ENCODE results near the gene ALLC. TPM values are rescaled to one million over a fixed set of nuclear protein-coding genes. Genes with fewer than 3 reads are reported as not detected.

ALLC gene
- polyA plus RNA-seq, 1 experiment = not detected

- POLR2A ChIA-PET = no interaction called here
- TF ChIP-seq CTCF (IDR thresholded peaks at IDR 0.05; ENCODE audit: insufficient read depth, low read depth, low read length) = no peak
- Histone ChIP-seq H3K36me3 (ENCODE audit: control insufficient read depth, insufficient read depth, low read length) (no peaks in the 10 kb centered on the region), H3K27me3 (ENCODE audit: control insufficient read depth, insufficient read depth, low read length) (no peaks in the 10 kb centered on the region), H3K4me3 (ENCODE audit: low read depth, low read length) (no peak overlapping the region)
- DNase-seq (ENCODE audit: low read depth) = no peak
- CTCF ChIA-PET = no interaction called here
Observed at GRCh38 chr2:3749201-3749600, 91.2 kb downstream of the ALLC start.

GRCh38 chr2:3751251-3751650 is 93.3 kb downstream of the ALLC start:
- Histone ChIP-seq H3K4me3 (ENCODE audit: low read depth, low read length) (no peak overlapping the region), H3K36me3 (ENCODE audit: control insufficient read depth, insufficient read depth, low read length) (no peaks in the 10 kb centered on the region), H3K27me3 (ENCODE audit: control insufficient read depth, insufficient read depth, low read length) (no peaks in the 10 kb centered on the region)
- POLR2A ChIA-PET = no interaction called here
- TF ChIP-seq CTCF (IDR thresholded peaks at IDR 0.05; ENCODE audit: insufficient read depth, low read depth, low read length) = no peak
- no peak for DNase-seq (ENCODE audit: low read depth)
- CTCF ChIA-PET = interaction anchor here (0.6 kb wide), 1 partner anchor 1798 kb away, joined by 3 read pairs; no protein-coding TSS in a partner anchor

DNA sequence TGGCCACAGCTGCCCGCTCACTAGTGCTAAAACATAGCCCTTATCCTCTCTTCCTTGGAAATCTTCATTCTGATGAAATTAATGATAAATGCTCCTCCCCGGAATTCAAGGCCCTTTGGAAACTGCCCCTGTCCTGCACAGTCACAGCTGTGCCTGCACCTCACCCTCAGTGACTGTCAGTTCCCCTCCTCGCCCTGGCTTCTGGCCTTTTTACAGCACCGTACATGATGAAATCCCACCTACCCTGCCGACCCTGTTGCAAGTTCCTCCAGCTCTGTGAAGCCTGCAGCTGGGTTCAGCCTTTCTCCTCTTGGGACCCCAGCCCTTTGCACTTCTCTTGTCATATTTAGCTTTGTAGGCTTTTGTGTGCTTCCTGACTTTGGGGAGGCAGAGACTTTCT is 93.8 kb downstream of the ALLC start:
- no peaks in the 10 kb centered on the region for H3K27me3 ChIP-seq (ENCODE audit: control insufficient read depth, insufficient read depth, low read length)
- H3K36me3 ChIP-seq (ENCODE audit: control insufficient read depth, insufficient read depth, low read length) = no peaks in the 10 kb centered on the region
- no peak overlapping the region for H3K4me3 ChIP-seq (ENCODE audit: low read depth, low read length)
- ChIA-PET POLR2A (no interaction called here), CTCF (no interaction called here)
- no peak for DNase-seq (ENCODE audit: low read depth)
- no peak for TF ChIP-seq CTCF (IDR thresholded peaks at IDR 0.05; ENCODE audit: insufficient read depth, low read depth, low read length)

Small RNA genes within 50 kb of the gene (small RNA-seq; reads per million reads assigned to genes)
- not detected for gene TMSB4XP2 (ENCODE audit: insufficient read length, low read depth, low replicate concordance)

Other genes starting within 250 kb of the ALLC start
- gene ADI1, start 138.7 kb upstream of the ALLC start, polyA plus RNA-seq (2011; rRNA removed) = 53.3 and 57.6 TPM in 2 replicates
- 19.3 and 19.7 TPM in 2 replicates for gene RNASEH1, start 99.9 kb upstream of the ALLC start, polyA plus RNA-seq (2011; rRNA removed)
- gene RPS7, start 82.9 kb upstream of the ALLC start, polyA plus RNA-seq (2011; rRNA removed) = 1,722 and 1,770 TPM in 2 replicates
- gene COLEC11, start 63.1 kb upstream of the ALLC start, polyA plus RNA-seq (2011; rRNA removed) = 0.07 and 0.15 TPM in 2 replicates
- not detected in 2 replicates for gene DCDC2C, start 45.4 kb downstream of the ALLC start, polyA plus RNA-seq (2011; rRNA removed)